GM19324 (cell line): ENCODE measurements around the gene CCDC85B.
A peak's percentile ranks its signal among the peaks of the same experiment; 100 is the strongest.

Experiments used
- ATAC-seq: cut with Tn5 transposase; IDR thresholded peaks from one replicate; pipeline ENCODE4 v1.9.1; 2021; ENCODE audit warnings: mild to moderate bottlenecking, moderate library complexity; ENCODE audit not compliant: unreplicated experiment, low FRiP score

CCDC85B gene

DNA sequence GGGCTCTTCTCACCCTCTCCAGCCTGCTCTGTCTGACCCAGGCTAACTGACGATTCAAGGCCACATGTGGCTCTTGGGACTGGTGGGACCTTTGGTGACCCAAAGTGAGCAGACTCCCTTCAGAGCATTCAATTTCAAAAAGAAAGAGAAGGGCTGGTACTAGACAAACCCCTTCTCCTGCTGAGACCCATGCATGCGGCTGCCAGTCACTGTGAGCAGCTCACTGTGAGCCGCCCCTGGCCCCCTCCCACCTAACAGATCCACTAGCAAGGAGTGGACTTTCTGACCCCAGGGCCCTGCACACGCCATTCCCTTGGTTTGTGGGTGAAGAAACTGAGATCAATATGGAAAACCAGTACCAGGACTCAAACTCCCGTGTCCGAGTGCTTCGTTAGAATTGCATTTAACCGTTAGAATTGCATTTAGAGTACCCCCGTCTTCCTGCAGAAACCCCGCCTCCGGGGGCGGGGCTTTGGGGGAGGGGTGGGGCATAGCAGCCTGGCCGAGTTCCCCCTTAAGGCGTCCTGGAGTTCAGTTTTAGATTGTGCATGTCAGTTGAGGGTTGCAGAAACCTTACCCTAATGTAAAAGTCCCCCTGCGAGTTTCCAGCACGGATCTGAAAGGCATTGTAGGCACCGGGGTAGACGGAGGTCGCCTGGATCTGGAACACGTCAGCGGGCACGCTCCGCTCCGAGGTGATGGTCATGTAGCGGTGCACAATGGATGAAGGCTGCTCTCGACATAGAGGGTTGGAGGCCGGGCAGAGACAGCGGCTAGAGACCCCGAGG, 23.0 kb upstream of the CCDC85B start:
- no peak for ATAC-seq

DNA sequence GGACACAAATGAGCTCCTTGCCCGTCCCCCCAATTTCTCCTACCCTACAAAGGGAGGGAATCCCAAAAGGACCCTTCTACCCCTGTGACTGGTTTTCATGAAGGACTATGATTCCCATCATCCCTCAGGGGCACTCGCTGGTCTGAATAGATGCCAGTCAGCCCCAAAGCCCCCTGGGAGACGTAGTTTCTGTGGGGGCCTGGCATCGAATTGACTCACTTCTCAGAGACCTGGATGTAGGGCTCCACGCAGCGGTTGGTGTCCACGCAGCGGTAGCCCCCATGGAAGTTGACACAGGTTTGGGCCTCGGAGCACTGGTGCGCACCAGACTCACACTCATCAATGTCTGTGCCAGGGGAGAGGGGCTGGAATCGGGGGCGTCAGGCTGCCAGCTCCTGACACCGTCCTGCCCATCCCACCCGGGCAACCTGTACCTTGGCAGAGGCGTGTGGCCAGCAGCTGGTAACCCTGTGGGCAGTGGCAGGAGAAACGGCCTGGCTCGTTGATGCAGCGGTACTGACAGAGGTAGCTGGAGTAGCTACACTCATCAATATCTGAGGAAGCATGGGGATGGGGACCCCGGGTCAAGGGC, 22.3 kb upstream of the CCDC85B start:
- ATAC-seq: no peak

DNA sequence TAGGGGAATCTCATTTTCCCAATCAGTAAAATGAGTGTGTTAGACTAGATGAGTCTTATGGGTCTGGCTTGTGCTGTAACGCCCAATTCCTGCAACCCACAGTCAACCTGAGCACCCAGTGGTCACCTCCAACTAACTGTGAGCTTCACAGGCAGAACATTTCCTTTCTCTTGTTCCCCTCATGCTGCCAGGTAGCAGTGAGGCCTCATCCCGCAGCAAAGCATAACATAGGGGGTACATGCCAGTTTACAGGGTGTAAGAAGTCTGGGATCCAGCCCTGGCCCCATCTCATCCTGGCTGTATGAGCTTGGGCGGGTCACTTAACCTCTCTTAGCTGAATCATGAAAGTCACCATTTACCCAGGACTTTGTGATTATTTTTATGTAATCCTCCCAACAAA, 21.6 kb upstream of the CCDC85B start:
- ATAC-seq: no peak

DNA sequence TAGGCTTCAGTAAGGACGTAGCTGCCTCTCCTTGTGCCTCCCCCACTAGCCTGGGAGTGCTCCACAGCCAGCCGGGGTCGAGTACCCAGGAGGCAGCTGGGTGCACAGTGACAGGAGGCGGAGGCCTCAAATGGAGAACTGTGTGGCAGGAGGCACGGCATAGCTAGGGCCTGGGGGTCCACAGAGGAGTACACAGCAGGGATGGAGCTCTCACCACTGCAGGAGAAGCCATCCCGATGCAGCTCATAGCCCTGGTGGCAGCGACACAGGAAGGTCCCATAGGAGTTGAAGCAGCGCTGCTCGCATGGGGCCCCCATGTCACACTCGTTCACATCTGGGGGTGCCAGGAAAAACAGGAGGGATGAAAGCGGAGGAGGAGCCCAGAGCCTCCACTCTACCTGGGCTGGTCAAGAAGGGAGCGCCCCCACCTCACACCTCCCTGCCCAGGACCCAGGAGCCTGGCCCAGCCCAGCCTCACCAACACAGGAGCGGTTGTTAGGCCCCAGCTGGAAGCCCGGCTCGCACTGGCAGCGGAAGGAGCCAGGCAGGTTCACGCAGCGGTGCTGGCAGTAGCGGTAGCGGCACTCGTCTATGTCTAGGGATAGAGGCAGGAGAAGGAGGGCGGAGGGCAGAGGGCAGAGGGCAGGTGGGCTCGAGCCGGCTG, 20.7 kb upstream of the CCDC85B start:
- no peak for ATAC-seq

DNA sequence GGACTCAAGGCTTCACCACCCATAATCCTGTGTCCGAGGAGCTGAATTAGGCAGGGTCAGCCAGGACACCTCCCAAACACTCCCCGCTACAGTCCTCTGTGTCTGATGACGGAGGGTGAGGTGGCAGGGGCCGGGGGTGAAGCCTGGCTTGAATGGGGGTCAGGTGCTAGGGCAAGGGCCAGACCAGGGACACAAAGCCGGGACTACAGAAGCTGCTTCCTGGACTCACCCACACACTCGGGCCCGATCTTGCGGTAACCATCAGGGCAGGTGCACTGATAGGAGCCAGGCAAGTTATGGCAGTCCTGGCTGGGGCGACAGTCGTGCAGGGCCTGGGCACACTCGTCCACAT, 20.2 kb upstream of the CCDC85B start:
- ATAC-seq: no peak

DNA sequence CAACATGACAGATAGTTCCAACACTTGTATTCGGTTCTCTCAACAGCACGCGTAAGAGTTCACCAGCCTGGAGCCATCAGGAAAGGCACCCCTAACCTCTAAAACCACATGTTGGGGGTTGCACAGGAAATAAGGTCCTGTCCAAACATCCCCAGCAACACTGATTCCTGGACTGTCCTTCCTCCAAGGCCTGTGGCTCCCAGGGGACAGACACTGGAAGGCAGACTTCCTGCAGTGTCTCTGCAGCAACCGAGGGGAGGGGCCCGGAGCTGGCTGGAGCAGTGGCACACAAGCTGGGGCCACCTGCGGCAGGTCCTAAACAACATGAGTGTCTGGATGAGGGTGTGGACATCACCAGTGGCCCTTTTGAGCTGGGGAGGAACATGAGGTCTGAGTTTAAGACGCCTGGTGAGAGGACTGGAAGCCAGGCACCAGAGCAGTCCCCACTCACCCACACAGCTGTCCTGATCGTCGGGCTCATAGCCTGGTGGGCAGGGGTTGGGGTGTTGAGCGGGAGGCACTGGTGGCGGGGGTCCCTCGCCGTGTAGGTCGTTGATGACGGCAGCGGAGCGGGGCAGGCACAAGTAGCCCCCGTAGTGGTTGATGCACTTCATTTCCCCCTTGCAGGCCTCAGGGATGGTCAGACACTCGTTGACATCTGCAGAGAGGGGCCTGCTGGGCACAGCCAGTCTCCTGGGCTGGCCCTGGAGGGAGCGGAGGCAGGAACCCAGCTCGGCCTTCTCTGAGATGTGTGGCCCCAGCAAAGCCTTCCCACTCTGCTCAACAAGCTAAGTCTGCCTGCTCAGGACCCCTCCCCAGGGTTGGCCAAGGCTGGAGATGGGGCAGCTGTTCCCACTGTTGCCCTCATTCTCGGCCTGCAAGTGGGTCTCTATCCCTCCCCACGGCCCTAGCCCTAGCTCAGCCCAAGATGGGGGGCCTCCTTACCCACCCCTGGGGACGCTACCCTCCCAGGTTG, 19.5 kb upstream of the CCDC85B start:
- ATAC-seq: no peak

DNA sequence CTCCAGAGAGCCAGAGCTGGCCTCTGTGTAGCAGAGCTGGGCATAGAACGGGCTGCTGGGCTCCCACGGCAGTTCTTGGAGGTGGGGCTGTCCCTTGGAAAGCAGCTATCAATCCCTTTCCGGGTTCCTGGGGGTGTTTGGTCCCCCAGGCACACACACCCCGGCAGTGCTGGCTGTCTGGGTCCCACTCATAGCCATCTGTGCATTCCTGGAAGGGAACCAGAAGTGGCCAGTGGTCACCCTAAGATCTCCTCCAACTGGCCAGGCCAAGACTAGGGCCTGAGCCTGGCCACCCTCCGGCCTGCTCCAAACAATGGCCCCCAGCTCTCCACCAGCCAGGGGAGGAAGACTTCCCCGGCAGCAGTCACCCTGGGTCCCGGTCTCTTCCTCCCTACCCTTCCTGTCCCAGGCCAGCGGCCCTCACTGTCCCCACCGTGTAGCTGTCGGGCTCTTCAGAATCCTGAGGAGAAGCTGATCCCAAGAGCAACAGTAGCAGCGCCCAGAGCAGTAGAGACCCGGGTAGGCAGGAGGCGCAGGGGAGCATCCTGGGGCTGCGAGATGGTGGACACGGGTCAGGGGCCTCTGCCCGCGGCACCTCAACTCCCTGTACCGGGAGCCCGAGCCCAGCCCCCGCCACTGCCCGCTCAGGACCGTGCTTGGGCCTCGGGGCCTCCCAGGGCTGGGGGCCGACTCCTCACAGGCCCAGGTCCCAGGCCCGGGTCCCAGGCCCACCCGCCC, 18.5 kb upstream of the CCDC85B start:
- ATAC-seq: no peak

DNA sequence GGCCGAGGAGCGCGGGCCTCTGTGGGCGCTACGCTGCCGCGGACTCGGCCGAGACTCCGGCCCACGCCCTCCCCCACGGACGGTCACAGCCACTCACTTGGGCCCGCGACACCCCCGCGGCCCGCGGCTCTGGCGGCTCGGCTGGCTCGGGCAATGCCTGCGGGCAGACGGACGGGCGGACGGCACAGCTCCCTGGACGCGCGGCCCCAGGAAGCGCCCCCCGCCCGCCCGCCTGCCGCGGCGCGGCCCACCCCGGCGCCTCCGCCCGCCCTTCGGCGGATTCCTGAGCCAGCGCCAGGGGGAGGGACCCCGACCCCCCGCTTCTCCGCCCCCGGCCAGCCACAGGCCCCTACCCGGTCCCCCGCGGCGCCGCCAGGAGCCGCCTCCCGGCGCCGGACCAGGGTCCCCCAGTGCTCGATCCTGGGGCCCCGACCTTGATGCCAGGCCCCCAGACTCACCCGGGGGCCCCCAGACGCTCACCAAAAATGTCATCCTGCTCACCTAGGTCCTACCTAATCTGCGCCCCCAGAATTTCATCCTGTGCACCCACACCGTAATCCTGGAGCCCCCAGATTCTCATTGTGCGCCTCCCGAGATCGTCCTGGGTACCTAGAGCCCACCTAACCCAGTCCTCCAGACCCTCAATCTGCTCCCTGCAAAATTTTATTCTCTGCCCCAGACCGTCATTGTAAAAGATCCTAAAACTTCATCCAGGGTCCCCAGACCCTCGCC, 17.7 kb upstream of the CCDC85B start, which contains the start of gene EFEMP2:
TSS of gene EFEMP2 (minus strand) at position 215 of the 732 bp plus-strand sequence. CDS start 446 bp downstream, outside the sequence.
- ATAC-seq: no peak

DNA sequence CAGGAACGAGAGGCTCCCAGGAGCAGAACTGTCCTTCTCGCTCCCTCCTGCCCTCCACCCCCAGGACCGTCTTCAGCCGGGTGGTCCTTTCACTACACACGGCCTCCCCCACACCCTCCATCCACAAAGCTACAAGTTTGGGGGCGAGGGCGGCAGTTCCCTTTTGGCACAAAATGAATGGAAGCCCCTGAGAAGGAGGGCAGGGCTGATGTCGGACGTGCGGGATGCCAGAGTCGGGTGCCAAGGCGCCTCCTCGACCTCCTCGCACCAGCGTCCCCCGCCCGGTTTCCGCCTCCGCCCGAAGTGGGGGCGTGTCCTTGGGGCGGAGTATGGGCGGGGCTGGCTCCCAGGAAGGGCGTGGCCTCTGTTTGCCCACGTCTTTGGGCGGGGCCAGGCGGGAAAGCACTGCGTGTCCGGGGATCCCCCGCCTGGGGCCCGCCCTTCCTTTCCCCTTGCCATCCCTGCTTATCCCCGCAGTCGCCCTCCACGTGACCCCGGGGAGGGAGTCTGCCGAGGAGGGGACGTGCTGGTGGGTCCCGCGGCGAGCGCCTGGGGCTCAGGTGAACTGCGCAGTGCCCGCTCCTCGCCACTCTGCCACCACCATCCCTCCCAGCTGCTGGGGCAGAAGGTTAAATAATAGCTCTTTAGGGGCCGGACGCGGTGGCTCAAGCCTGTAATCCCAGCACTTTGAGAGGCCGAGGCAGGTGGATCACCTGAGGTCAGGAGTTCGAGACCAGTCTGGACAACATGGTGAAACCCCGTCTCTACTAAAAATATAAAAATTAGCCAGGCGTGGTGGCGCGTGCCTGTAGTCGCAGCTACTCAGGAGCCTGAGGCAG, 16.9 kb upstream of the CCDC85B start:
- peak; percentile 81 for ATAC-seq

DNA sequence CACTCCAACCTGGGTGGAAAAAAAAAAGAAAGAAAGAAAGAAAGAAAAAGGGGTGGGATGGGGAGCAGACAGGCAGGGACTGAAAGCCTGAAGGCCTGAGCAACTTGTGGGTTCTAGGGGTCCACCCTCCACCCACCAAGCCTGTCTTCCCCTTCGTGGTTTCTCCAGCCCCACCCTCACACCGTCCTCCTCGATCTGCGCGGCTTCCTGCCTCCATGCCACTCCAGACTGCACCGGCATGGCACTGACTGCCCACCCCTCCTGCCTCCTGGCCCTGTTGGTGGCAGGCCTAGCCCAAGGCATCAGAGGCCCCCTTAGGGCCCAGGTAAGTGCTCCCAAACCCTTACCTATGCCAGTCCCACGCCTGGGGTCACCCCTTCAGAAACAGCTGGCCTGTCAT, 10.9 kb upstream of the CCDC85B start, which contains the start of gene CTSW:
TSS of gene CTSW (plus strand) at position 221 of the 400 bp plus-strand sequence. CDS start at position 239, 18 bp downstream.
- ATAC-seq: no peak

DNA sequence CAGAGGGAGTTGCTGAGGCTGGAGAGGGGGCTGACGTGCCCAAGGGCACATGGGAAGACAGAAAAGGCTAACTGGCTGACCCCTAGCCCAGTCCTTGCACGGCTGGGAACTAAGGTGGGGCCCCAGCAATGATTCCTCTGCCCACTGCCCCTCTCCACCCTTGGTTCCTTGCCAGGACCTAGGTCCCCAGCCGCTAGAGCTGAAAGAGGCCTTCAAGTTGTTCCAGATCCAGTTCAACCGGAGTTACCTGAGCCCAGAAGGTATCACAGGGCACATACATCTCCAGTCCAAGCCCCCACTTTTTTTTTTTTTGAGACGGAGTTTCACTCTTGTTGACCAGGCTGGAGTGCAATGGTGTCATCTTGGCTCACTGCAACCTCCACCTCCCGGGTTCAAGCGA, 10.4 kb upstream of the CCDC85B start:
- no peak for ATAC-seq

DNA sequence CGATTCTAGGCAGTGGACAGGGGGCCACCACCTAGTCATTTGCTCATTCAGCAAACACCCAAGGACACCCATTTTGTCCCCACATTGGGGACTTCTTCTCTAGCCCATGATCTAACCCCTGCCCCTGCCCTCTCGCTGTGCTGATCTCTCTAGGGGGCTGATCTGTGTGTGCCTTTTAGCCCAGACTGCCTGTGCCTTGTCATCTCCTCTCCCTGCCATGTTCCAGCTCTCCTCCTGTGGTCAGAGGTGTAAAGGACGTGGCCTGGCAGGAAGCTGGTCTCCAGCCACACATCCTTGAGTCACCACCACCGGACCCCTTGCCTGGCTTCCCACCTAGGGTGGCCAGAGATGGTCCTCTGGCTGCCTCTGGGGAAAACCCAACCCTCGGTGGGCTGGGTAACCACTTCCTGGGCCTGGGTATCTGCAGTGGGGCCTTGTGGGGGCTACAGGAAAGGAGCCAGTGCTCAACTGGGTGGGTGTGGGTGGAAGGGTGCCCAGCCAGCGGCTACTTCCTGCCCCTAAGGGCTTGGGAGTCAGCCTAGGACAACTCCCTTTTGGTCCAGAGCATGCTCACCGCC, 9.5 kb upstream of the CCDC85B start:
- no peak for ATAC-seq

DNA sequence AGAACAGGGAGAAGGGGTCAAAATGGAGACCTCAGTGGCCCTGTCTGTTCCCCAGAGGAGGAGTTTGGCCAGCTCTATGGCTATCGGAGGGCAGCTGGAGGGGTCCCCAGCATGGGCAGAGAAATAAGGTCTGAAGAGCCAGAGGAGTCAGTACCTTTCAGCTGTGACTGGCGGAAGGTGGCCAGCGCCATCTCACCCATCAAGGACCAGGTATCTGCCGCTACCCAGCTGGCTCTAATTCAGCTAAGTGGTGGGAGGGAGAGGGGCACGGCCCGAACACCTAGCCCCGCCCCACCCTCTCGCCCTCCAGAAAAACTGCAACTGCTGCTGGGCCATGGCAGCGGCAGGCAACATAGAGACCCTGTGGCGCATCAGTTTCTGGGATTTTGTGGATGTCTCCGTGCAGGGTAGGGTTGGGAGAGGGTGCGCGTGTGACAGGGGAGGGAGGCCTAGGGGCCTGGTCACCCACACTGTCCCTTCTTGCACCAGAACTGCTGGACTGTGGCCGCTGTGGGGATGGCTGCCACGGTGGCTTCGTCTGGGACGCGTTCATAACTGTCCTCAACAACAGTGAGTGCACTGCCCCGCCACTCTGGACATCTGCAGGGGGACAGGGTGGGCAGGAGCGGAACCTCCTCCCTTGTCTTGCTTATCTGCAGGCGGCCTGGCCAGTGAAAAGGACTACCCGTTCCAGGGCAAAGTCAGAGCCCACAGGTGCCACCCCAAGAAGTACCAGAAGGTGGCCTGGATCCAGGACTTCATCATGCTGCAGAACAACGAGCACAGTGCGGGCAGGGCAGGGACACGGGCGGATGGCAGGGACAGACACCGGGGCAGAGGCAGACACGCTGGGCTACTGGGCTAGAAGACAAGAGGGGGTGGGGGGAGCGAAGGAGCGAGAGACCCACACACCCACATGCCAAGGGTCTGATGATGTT, 8.1 kb upstream of the CCDC85B start:
- ATAC-seq: no peak

DNA sequence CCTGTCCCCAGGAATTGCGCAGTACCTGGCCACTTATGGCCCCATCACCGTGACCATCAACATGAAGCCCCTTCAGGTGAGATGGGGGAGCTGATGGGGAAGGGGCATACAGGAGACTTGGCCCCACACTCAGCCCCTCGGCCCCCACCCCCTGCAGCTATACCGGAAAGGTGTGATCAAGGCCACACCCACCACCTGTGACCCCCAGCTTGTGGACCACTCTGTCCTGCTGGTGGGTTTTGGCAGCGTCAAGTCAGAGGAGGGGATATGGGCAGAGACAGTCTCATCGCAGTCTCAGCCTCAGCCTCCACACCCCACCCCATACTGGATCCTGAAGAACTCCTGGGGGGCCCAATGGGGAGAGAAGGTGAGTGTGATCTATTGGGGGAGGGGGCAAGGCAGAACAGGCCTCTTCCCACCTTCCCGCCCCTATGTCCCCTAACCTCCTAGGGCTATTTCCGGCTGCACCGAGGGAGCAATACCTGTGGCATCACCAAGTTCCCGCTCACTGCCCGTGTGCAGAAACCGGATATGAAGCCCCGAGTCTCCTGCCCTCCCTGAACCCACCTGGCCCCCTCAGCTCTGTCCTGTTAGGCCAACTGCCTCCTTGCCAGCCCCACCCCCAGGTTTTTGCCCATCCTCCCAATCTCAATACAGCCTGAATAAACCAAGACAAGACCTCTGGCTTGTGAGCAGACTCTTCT, 7.3 kb upstream of the CCDC85B start:
- ATAC-seq: no peak

DNA sequence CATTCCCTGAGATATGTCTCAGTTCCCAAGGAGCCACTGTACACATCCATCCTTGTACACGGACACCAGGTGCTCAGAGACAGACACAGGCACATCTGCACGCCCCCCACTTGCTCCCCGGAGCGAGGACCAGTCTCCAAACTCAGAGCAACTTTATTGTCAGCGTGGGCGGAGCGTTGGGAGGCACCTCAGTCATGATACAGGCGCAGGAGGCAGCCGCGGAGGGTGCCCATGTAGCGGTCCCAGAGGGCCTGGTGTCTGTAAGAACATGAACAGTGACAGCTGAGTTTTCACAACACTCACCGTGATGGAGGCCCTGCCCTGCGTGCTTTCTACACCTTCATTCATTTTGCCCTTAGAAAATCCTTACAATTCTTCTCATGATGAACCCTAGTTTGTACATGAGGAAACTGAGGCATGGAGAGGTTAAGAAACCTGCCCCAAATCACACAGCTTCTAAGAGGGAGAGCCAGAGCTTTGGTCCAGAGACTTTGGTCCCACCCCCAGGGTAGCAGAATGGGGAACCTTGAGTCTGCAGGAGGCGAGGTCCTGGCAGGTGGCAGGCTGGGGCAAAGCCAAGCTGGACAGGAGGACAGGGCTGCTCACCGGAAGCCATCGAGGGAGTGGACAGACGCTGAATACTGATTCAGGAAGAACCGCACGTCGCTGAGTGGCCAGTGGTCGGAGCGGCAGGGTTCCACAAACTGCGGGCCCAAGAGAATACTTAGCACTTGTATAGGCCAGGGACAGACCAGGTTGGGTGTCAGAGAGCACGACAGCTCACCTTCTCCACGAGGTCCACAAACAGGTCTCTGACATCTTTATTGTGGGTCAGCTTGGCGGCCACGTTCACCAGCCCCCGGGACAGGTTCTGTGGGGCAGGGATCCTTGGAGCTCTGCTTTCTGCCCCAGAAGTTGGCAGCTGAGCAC, 6.4 kb upstream of the CCDC85B start:
- no peak for ATAC-seq
